GM12892 (cell line): ENCODE results near the gene NKAPL.

Experiments used
- POLR2AphosphoS5 ChIP-seq: IDR thresholded peaks from 2 replicates; pipeline ENCODE4 v1.6.1; 2011; ENCODE audit warnings: low read depth, low read length, control low read depth
- TAF1 ChIP-seq: IDR thresholded peaks from 2 replicates; pipeline ENCODE4 v1.6.1; 2011; ENCODE audit warnings: low read depth, mild to moderate bottlenecking, control low read depth, low read length, borderline replicate concordance

DNA sequence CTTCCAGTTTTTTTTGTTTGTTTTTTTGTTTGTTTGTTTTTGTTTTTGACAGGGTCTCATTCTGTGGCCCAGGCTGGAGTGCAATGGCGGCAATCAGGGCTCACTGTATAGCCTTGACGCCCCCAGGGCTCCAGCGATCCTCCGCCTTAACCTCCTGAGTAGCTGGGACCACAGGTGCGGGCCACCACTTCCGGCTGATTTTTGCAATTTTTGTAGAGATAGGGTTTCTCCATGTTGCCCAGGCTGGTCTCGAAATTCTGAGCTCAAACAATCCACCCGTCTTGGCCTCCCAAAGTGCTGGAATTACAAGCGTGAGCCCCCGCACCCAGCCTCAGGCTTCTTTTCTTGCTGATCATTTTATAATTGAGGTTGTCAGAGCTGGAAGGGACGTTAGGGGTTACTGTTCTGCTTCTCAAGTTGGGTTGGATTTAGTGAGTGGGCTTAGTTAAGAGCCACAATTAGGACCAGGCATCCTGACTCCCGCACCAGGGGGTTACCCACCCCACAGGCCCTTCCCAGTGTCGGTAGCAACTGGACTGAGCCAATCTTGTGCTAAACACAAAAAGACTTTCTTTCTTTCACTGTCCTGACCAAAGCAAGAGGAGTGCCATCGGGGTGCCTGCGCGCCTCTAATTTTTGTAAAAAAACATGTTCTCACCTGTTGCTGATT, 47.1 kb upstream of the NKAPL start:
- TF ChIP-seq POLR2AphosphoS5 (no peak), TAF1 (no peak)
